H54 (cell line): ENCODE data around the gene TAS2R1.

Source experiments
- DNase-seq: peaks from one replicate; pipeline ENCODE4 v3.0.0; 2011; ENCODE audit warnings: low spot score, mixed read lengths; ENCODE audit not compliant: insufficient read length
- FAIRE-seq: peaks from 3 replicates; lab custom pipeline; 2011; peaks lifted over from hg19 to GRCh38; lab: Jason Lieb, UNC
- POLR2A ChIP-seq: IDR thresholded peaks from 2 replicates; pipeline ENCODE4 v1.6.1; 2011; ENCODE audit warnings: low read depth, mild to moderate bottlenecking, low read length

Gene TAS2R1

DNA sequence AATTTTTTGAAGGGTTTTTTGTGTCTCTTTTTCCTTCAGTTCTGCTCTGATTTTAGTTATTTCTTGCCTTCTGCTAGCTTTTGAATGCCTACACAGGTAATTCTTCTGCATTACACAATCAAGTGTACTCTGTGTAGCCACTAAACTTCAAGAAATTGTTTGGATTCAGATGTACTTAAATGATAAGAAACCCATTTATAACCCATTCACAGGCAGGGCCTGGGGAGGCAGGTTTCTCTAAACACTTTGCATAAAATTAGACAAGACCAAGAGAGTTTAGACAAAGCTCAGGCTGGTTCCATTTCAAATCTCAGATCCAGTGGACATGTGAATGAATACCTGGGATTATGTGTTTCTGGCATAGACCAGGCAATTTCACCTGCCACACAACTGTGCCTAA lies 43.0 kb downstream of the TAS2R1 start:
- FAIRE-seq (no peak), DNase-seq (no peak)
- TF ChIP-seq POLR2A: no peak

DNA sequence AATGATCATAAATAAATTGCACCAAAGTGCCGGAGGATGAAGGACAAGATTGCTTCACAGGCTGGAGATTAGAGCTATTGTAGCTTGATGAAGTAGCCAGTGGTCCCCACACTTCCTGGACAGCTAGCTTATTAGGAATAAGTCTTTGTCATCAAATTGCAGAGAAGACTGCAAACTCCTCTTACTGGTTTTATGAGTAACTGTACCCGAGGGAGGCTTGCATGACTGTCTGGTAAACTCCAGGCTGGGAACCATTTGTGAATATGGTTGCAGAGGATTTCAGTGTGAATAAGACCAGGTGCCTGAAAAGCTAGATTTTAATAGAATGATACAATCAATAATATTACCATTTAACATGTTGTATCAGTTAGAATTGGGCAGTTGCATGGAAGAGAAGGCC lies 47.7 kb downstream of the TAS2R1 start:
- DNase-seq (no peak), FAIRE-seq (no peak)
- no peak for TF ChIP-seq POLR2A
